ENCODE data around the gene KLHL10. TPM values are rescaled to one million over a fixed set of nuclear protein-coding genes. Genes with fewer than 3 reads are reported as not detected.

Gene KLHL10
- total and polyA plus RNA-seq, 9 of the 15 experiments (the other 6 are each of a cell fraction or from before 2014, with no cell fraction given), result 0.06 to 0.56 (median 0.12) TPM; not detected in 5

DNA sequence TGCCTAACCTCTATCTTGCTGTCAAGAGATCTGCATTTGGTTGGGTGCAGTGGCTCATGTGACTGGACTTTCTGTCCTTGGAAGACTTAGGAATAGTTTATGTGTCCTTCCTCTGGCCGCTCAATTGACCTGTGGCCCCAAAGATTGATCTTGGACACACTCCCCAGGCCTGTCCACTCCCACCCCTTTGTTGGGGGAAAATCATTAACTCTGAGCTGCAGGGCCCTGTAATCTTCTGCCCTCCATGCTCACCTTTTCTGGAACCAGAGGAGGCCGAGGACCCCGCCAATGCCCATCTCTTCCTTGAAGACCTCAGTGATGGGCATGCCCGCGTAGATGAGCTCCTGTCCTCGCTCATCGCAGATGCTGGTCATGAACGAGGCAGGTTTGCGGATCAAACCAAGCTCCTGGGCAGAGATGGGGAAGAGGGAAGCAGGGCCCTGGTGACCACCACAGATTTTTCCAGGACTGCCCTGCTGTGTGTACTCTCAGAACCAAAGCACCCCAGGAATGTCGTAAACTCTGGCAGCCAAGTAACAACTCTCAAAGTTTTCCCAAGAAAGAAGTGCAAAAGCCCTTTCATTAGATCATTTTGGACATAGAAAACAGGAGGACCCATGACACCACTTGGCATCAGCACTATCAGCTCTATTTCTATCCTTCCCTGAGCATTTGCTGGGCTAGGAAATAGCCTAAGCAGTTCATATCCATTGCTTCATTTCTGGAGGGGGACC is 36.1 kb downstream of the KLHL10 start:
- H3K9me3 ChIP-seq (replicated peaks; ENCODE audit: control insufficient read depth, insufficient read depth, low read depth, low read length), result no peaks in the 10 kb centered on the region
- no peak for ATAC-seq
- no peak for FAIRE-seq
- WGBS (ENCODE audit: insufficient coverage, low coverage, missing lambda C conversion rate), result 98% methylated on average over 10 of the region's 10 CpGs
- H3K4me1 ChIP-seq (replicated peaks in 1 of 2; ENCODE audit: control insufficient read depth in 2 of 2, insufficient read depth in 2 of 2, low read length in 2 of 2), result peaks cover 0 to 11% of the 10 kb centered on the region in 2 experiments; a peak in 3 of 5 replicates
- H3K27ac ChIP-seq (ENCODE audit: extremely low read depth, low read depth, low read length), result no peak overlapping the region
- no peaks in the 10 kb centered on the region for H3K79me2 ChIP-seq (ENCODE audit: control insufficient read depth, insufficient read depth, low read length)
- BruUV-seq (replicated peaks), result no TSS peak
- no peak for DNase-seq (ENCODE audit: extremely low read depth in 1 of 4, low spot score in 3 of 4)
- H3K9ac ChIP-seq (ENCODE audit: insufficient read depth in 1 of 2, low read depth in 2 of 2, low read length in 2 of 2), result 0 out of 4 replicates have a peak overlapping the region, but pooled peaks of 1 of the 2 experiments have one; percentile 17
- H3K4me3 ChIP-seq, result no peak overlapping the region
- H4K20me1 ChIP-seq (replicated peaks; ENCODE audit: control insufficient read depth, insufficient read depth, low read length), result no peaks in the 10 kb centered on the region
- CTCF ChIA-PET (ENCODE audit: low intra/inter-chr PET ratio), result no interaction called here
- POLR2A ChIA-PET, result interaction anchor here (0.6 to 2.1 kb wide), 5 partner anchors 9 to 57 kb away, joined by 3 to 7 read pairs (median 3); partner anchors contain the start of genes KLHL11 and ODAD4
- H3K27me3 ChIP-seq (ENCODE audit: control insufficient read depth in 2 of 2, insufficient read depth in 2 of 2, low read length in 2 of 2), result no peaks in the 10 kb centered on the region
- intact Hi-C loops (cut with micrococcal nuclease), result no loop called here
- H3K4me2 ChIP-seq (ENCODE audit: insufficient read depth, low read length), result no peak overlapping the region
- H3K9me1 ChIP-seq (ENCODE audit: control insufficient read depth, insufficient read depth, low read length), result peaks cover 4% of the 10 kb centered on the region
- H2AFZ ChIP-seq (ENCODE audit: low read depth, low read length), result no peak overlapping the region
- peaks cover 79% of the 10 kb centered on the region for H3K36me3 ChIP-seq (ENCODE audit: control insufficient read depth, insufficient read depth, low read length)
- in situ Hi-C loops (cut with MboI), result no loop called here
- TF ChIP-seq RNF2 (IDR thresholded peaks at IDR 0.05) (no peak), NR2F6 (CRISPR knock-in tag; IDR thresholded peaks at IDR 0.05) (no peak), MTA3 (IDR thresholded peaks at IDR 0.05; ENCODE audit: borderline replicate concordance) (no peak), ELF2 (CRISPR knock-in tag; IDR thresholded peaks at IDR 0.05) (no peak), PHB2 (IDR thresholded peaks at IDR 0.05; ENCODE audit: low read depth) (no peak), CCNT2 (IDR thresholded peaks at IDR 0.05; ENCODE audit: borderline replicate concordance, extremely low read depth, insufficient read length, low read depth, low read length) (no peak), ELF4 (CRISPR knock-in tag; IDR thresholded peaks at IDR 0.05) (no peak), PTBP1 (IDR thresholded peaks at IDR 0.05; ENCODE audit: low read depth, low read length) (no peak), YY1 (IDR thresholded peaks at IDR 0.05; ENCODE audit: borderline replicate concordance in 1 of 3, control insufficient read depth in 1 of 3, extremely low read depth in 1 of 3, insufficient read depth in 3 of 3, insufficient read length in 1 of 3, insufficient replicate concordance in 2 of 3, low read depth in 1 of 3, low read length in 2 of 3) (no peak), MYBL2 (IDR thresholded peaks at IDR 0.05; ENCODE audit: low read depth) (no peak), MYBL2 (CRISPR knock-in tag; IDR thresholded peaks at IDR 0.05; ENCODE audit: borderline replicate concordance) (no peak), ZFP30 (CRISPR knock-in tag; IDR thresholded peaks at IDR 0.05; ENCODE audit: borderline replicate concordance) (no peak), MYC (IDR thresholded peaks at IDR 0.05; ENCODE audit: low read depth, low read length) (no peak), MYC (CRISPR knock-in tag; IDR thresholded peaks at IDR 0.05; ENCODE audit: borderline replicate concordance, low read depth) (no peak), KAT2B (IDR thresholded peaks at IDR 0.05; ENCODE audit: low read depth, low read length) (no peak)
- TF ChIP-seq, protein P1, sequence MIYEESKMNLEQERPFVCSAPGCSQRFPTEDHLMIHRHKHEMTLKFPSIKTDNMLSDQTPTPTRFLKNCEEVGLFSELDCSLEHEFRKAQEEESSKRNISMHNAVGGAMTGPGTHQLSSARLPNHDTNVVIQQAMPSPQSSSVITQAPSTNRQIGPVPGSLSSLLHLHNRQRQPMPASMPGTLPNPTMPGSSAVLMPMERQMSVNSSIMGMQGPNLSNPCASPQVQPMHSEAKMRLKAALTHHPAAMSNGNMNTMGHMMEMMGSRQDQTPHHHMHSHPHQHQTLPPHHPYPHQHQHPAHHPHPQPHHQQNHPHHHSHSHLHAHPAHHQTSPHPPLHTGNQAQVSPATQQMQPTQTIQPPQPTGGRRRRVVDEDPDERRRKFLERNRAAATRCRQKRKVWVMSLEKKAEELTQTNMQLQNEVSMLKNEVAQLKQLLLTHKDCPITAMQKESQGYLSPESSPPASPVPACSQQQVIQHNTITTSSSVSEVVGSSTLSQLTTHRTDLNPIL (CRISPR knock-in tag; IDR thresholded peaks at IDR 0.05), result no peak
- TF ChIP-seq, protein P2, sequence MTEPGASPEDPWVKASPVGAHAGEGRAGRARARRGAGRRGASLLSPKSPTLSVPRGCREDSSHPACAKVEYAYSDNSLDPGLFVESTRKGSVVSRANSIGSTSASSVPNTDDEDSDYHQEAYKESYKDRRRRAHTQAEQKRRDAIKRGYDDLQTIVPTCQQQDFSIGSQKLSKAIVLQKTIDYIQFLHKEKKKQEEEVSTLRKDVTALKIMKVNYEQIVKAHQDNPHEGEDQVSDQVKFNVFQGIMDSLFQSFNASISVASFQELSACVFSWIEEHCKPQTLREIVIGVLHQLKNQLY (CRISPR knock-in tag; conservative IDR thresholded peaks at IDR 0.05), result no peak
- TF ChIP-seq, protein P3, sequence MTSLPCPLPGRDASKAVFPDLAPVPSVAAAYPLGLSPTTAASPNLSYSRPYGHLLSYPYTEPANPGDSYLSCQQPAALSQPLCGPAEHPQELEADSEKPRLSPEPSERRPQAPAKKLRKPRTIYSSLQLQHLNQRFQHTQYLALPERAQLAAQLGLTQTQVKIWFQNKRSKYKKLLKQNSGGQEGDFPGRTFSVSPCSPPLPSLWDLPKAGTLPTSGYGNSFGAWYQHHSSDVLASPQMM (CRISPR knock-in tag; IDR thresholded peaks at IDR 0.05), result no peak

All from K562 (cell line).